Measurements from ENCODE around the gene PLOD1.

DNA sequence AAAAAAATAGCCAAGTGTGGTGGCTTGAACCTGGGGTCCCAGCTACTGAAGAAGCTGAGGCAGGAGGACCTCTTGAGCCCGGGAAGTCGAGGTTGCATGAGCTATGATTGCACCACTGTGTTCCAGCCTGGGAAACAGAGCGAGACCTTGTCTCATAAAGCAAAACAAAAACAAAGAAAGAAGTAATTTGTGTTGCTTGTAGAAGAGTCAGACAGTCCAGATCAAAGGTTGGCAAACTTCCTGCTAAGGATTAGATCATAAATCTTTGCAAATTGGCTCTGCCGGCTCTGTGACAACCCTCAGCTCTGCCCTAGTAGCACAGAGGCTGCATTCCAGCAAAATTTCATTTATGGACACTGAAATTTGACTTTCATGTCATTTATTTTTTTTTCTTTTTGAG, 26.7 kb downstream of the PLOD1 start:
- TF ChIP-seq, protein P1, sequence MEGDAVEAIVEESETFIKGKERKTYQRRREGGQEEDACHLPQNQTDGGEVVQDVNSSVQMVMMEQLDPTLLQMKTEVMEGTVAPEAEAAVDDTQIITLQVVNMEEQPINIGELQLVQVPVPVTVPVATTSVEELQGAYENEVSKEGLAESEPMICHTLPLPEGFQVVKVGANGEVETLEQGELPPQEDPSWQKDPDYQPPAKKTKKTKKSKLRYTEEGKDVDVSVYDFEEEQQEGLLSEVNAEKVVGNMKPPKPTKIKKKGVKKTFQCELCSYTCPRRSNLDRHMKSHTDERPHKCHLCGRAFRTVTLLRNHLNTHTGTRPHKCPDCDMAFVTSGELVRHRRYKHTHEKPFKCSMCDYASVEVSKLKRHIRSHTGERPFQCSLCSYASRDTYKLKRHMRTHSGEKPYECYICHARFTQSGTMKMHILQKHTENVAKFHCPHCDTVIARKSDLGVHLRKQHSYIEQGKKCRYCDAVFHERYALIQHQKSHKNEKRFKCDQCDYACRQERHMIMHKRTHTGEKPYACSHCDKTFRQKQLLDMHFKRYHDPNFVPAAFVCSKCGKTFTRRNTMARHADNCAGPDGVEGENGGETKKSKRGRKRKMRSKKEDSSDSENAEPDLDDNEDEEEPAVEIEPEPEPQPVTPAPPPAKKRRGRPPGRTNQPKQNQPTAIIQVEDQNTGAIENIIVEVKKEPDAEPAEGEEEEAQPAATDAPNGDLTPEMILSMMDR (IDR thresholded peaks at IDR 0.05), result no peak
- TF ChIP-seq EZH2 (IDR thresholded peaks at IDR 0.05; ENCODE audit: borderline replicate concordance, insufficient read depth, low read depth, low read length, poor library complexity, severe bottlenecking), result no peak

All from B cell (primary cell).